ENCODE results near the gene GABRB1.
"Not testable (repeated sequence)": the region's sequence is repeated elsewhere in the genome, so short reads cannot be mapped to it uniquely, and the experiment has no call there.

The GABRB1 gene

GRCh38 chr4:47309165-47309564 lies 277.8 kb downstream of the GABRB1 start:
- no peak for DNase-seq (ENCODE audit: low read depth in 2 of 2)

- no peak for DNase-seq (ENCODE audit: low read depth in 2 of 2)
Observed at GRCh38 chr4:47312170-47312569, 280.8 kb downstream of the GABRB1 start.

GRCh38 chr4:47313384-47313783 lies 282.0 kb downstream of the GABRB1 start:
- no peak for DNase-seq (ENCODE audit: low read depth in 2 of 2)

- DNase-seq (ENCODE audit: low read depth in 2 of 2): no peak
Observed at GRCh38 chr4:47315346-47315745, 284.0 kb downstream of the GABRB1 start.

- DNase-seq (ENCODE audit: low read depth in 2 of 2): no peak
Observed at GRCh38 chr4:47326025-47326424, 294.7 kb downstream of the GABRB1 start.

- no peak for DNase-seq (ENCODE audit: low read depth in 2 of 2)
Observed at GRCh38 chr4:47330866-47331265, 299.5 kb downstream of the GABRB1 start.

GRCh38 chr4:47334652-47335051 lies 303.3 kb downstream of the GABRB1 start:
- DNase-seq (ENCODE audit: low read depth in 2 of 2): no peak

- DNase-seq (ENCODE audit: low read depth in 2 of 2): no peak
Observed at GRCh38 chr4:47337893-47338292, 306.5 kb downstream of the GABRB1 start.

- no peak for DNase-seq (ENCODE audit: low read depth in 2 of 2)
Observed at GRCh38 chr4:47340914-47341313, 309.5 kb downstream of the GABRB1 start.

GRCh38 chr4:47342796-47343195 lies 311.4 kb downstream of the GABRB1 start:
- DNase-seq (ENCODE audit: low read depth in 2 of 2): no peak

DNA sequence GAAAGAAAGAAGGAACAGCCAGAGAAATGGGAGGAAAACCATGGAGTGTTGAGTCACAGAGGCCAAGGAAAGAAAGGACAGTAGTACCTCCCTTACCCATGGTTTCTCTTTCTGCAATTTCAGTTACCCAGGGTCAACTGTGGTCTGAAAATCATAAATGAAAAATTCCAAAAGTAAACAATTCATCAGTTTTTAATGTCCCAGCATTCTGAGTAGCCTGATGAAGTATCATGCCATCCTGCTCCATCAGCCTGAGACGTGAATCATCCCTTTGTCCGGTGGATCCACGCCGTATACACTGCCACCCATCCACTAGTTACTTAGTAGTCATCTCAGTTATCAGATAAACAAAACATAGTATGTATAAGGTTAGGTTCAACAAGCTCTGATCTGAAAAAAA lies 318.0 kb downstream of the GABRB1 start:
- no peak for DNase-seq (ENCODE audit: low read depth in 2 of 2)

- DNase-seq (ENCODE audit: low read depth in 2 of 2): no peak
Observed at GRCh38 chr4:47355568-47355967, 324.2 kb downstream of the GABRB1 start.

DNA sequence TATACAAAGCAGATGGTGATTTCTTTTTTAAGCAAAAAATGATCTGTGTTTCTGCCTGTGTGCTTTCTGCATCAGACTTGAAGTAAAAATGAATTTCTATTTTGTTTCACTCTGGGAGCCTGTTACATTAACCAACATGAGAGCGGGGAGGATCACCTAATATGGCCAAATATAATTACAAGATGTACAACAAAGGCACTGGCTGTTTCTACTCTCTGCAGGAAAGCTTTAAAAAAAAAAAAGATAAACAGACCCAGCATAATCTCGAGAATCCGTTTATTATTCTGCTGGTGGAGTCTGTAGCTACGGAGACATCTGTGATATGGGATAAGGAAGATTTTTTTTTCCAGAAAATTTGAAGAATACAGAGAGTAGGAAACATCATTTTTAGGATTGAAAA lies 328.5 kb downstream of the GABRB1 start:
- no peak for DNase-seq (ENCODE audit: low read depth in 2 of 2)

DNA sequence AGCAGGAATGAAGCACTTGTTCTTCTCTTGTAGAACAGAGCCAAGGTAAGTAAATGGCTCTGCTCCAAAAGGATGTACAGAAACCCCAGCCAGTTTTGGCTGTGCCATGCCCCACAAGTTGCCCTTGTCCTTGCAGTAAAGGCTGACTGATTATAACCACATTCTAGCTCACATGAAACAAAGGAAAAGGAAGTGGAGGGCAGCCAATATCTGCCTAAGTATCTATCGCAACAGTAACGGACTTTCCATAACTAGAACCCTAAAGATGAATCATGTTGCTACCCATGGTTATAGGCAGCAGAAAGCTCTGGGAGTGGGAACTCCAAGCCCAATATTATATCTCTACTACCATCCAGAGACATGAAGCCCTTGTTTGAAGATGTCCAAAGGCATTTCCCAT lies 336.4 kb downstream of the GABRB1 start:
- no peak for DNase-seq (ENCODE audit: low read depth in 2 of 2)

- no peak for DNase-seq (ENCODE audit: low read depth in 2 of 2)
Observed at GRCh38 chr4:47368211-47368610, 336.8 kb downstream of the GABRB1 start.

- DNase-seq (ENCODE audit: low read depth in 2 of 2): no peak
Observed at GRCh38 chr4:47372561-47372960, 341.2 kb downstream of the GABRB1 start.

DNA sequence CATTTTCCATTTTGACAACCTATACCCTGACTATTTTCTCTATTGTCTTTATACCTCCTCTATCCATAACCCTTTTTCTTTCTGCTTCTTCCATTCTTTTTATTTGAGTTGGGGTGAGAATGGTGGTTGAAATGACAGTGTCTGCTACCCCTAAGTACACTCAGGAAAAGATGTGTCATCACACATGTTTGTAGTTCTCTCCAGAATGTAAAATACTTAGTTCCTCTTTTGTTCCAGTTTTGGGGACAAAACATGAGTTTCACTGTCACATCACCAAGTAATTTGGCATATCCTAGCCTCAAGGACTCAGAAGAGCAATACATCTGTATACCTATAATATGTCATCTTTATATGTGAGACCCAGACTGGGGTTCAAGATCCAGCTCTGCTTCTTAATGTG lies 341.8 kb downstream of the GABRB1 start:
- no peak for DNase-seq (ENCODE audit: low read depth in 2 of 2)

DNA sequence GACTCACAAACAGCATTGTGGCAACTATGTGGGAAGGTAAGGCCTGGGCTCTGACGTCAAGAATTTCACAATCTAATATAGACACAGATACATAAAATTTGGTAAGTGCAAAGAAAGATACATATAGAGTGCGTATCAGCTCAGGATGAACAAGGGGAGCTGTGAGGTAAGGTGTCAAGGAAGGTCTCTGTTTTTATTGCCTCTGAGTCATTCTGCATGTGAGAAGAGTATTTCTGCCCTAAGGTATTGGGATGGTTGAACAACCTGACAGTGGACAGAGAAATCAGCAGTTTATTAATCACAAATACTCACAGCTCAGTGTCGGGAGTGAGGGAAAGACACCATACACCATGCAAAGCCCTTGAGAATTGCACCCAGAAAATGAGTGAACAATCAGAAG lies 342.3 kb downstream of the GABRB1 start:
- no peak for DNase-seq (ENCODE audit: low read depth in 2 of 2)

- no peak for DNase-seq (ENCODE audit: low read depth in 2 of 2)
Observed at GRCh38 chr4:47374477-47374876, 343.1 kb downstream of the GABRB1 start.

DNA sequence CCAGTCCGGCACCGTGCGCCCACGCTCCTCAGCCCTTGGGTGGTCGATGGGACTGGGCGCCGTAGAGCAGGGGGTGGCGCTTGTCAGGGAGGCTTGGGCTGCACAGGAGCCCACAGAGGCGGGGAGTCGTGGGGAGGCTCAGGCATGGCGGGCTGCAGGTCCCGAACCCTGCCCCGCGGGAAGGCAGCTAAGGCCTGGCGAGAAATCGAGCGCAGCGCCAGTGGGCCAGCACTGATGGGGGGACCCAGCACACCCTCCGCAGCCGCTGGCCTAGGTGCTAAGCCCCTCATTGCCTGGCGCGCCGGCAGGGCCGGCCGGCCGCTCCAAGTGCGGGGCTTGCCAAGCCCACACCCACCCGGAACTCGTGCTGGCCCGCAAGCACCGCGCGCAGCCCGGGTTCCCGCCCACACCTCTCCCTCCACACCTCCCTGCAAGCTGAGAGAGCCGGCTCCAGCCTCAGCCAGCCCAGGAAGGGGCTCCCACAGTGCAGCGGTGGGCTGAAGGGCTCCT lies 346.7 kb downstream of the GABRB1 start:
- not testable (repeated sequence) for DNase-seq (ENCODE audit: low read depth in 2 of 2)

DNA sequence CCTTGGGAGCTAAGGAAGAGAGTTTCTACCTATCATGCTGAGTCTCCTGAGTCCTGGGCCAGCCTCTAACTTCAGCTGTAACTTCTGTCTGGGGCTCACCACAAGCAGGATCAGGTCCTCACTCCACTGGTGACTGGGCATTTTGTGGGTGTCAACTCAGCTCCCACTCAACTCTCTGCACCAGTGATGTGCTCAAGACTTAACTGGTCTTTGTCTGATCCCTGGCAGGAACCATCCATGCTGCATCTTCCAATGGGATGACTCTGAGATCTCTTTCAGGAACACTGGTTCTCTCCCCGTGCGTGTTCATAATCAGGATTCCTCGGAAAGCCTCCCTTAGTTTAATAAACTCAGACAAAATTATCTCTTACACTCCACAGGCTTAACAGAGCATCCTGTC lies 349.8 kb downstream of the GABRB1 start:
- DNase-seq (ENCODE audit: low read depth in 2 of 2): no peak

- no peak for DNase-seq (ENCODE audit: low read depth in 2 of 2)
Observed at GRCh38 chr4:47382846-47383360, 351.5 kb downstream of the GABRB1 start.

DNA sequence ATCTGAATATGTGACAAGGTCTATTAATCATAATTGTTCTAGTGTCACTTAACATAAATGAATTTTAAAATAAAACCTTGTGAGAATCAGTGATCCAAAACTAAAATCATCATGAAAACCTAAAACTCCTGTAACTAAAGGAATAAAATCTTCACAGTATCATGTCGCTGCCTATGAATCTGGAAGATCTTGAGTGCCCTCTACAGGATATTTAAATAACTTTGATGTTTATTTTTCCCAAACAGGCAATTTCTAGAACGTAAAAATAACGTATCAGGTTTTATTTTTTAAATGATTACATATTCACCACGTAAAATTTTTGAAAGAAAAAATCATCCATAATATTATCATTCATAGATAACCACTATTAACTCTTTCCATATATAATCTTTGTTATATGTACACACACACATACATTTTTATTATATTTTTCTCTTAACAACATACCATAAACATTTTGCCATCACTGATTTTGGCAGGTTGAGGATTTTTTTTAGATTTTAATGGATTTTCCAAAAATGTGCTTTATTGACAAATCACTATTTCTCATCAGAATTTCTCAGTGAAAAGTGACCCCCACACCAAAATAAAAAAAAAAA lies 352.6 kb downstream of the GABRB1 start:
- DNase-seq (ENCODE audit: low read depth in 2 of 2): no peak

GRCh38 chr4:47386146-47386545 lies 354.8 kb downstream of the GABRB1 start:
- no peak for DNase-seq (ENCODE audit: low read depth in 2 of 2)
